GM10266 (cell line): ENCODE measurements around the gene ADAMTSL1.

Experiments used
- DNase-seq: peaks from one replicate; pipeline ENCODE4 v3.0.0; 2012; ENCODE audit errors: extremely low spot score
- TF ChIP-seq, protein P1 (sequence below): IDR thresholded peaks from 2 replicates; pipeline ENCODE4 v1.5.1; 2012; ENCODE audit warnings: mild to moderate bottlenecking, low read depth; ENCODE audit not compliant: control insufficient read depth, insufficient read depth; ENCODE audit errors: missing control alignments

The ADAMTSL1 gene

GRCh38 chr9:18478501-18479361 is 4.8 kb downstream of the ADAMTSL1 start:
- no peak for DNase-seq
- TF ChIP-seq, protein P1, sequence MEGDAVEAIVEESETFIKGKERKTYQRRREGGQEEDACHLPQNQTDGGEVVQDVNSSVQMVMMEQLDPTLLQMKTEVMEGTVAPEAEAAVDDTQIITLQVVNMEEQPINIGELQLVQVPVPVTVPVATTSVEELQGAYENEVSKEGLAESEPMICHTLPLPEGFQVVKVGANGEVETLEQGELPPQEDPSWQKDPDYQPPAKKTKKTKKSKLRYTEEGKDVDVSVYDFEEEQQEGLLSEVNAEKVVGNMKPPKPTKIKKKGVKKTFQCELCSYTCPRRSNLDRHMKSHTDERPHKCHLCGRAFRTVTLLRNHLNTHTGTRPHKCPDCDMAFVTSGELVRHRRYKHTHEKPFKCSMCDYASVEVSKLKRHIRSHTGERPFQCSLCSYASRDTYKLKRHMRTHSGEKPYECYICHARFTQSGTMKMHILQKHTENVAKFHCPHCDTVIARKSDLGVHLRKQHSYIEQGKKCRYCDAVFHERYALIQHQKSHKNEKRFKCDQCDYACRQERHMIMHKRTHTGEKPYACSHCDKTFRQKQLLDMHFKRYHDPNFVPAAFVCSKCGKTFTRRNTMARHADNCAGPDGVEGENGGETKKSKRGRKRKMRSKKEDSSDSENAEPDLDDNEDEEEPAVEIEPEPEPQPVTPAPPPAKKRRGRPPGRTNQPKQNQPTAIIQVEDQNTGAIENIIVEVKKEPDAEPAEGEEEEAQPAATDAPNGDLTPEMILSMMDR = no peak

- TF ChIP-seq, protein P1 = no peak
- no peak for DNase-seq
Observed at GRCh38 chr9:18479405-18479804, 5.5 kb downstream of the ADAMTSL1 start.

- DNase-seq = no peak
- TF ChIP-seq, protein P1 = no peak
Observed at GRCh38 chr9:18480662-18481093, 6.7 kb downstream of the ADAMTSL1 start.

DNA sequence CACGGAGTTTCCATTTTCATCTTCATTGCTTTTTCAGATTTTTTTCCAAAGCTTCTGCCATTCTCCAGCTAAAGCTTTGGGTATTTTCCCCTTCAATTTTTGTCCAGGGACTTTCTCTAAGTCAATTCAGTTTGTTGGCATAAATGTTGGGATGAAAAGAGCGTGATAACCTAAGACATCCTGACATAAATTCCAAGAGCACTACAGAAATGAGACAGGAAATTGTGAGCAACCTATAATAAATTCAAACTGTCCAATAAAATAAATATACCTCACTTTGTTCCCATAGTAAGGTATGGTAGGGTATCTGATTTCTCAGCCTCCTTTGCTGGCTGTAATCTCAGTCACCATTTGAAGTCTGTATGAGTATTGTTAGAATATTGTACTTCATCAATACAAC is 8.4 kb downstream of the ADAMTSL1 start:
- no peak for DNase-seq
- TF ChIP-seq, protein P1 = no peak

GRCh38 chr9:18485714-18486113 is 11.8 kb downstream of the ADAMTSL1 start:
- TF ChIP-seq, protein P1 = no peak
- DNase-seq = no peak

DNA sequence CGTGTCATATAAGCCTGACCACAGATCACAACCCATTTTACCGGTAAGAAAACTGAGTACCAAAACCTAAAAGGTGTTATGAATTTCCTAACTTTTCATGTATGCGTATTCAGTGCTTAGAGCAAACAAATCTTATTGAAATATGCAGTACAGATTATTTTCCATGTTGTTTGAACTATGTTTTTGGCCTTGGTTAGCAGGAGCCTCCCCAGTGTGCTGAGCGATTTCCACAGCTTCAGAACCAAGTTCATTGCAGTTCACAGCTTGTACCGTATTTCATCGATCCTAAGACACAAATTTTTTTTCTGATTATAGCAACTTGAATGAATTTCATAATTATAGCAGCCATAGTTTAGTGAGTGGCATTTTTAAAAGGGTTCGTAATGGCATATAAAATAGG is 13.7 kb downstream of the ADAMTSL1 start:
- no peak for DNase-seq
- TF ChIP-seq, protein P1 = no peak

GRCh38 chr9:18488886-18489285 is 14.9 kb downstream of the ADAMTSL1 start:
- TF ChIP-seq, protein P1 = no peak
- no peak for DNase-seq
